Fibroblast of skin of left quadriceps (primary cell): ENCODE results near the gene CALHM3.

Experiments used
- DNase-seq, 2 experiments: peaks; one replicate each; pipeline ENCODE4 v3.0.0-alpha.2; 2013; ENCODE audit warnings: low read depth in 2 of 2

CALHM3 gene

GRCh38 chr10:103474077-103474476 is 5.0 kb downstream of the CALHM3 start:
- DNase-seq, result no peak

DNA sequence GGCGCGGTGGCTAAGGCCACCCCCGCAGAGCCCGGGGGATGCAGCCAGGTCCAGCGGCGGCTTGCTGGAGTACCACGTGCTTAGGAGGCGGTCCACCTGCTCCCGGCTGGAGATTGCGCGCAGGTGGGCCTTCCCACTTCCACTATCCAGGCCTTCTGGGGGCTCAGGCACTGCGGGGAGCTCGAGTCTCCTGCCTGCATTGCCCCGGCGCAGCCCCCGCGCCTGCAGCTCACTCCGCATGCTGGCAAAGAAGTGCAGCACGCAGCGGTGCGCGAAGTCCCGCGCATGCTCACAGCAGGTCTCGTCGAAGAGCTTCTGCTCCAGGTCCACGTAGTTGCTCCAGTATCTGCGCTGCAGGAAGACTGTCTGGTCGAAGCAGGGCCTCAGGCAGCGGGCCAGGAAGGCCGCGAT is 5.8 kb downstream of the CALHM3 start:
- DNase-seq, result no peak

- DNase-seq, result no peak
These were observed 7.0 kb downstream of the CALHM3 start for GRCh38 chr10:103472005-103472404.

DNA sequence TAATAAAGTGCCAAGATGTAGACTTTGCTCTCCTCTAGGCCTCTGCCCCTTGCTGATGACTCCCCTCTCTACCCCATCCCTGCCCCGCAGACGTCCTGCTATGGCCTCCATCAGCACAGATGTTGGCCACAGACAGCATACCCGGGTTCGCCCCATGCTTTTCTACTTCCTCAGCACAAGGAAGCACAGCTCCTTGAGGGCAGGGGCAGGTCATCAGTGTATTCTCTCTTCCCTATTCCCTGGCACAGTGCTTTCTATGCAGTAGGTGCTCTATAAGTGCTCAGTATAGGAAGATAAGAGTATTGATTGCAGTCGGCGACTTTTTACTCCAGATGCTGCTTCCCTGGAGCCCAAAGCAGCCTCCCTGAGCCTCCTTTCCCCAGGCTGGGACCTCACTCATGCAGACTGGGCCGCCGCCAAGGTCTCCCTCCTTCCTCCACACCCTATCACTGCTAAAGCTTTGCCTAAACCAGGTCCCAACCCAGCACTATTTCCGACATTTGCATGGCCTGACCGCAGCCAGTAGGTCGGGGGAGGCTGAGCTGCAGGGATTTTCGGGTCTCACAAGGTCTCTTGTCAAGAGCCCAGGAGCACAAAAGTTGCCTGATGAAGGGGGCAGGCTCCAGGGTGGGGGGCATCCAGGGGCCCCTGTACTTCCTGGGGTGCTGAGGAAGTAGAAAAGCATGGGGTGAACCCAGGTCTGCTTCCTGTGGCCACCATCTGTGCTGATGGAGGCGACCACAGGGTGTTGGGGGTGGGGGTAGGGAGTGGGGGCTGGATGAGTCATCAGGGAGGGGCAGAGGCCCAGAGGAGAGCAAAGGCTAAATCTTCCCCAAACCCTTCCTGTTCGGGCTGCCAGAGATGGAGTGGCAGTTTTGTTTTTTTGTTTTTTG is 8.0 kb downstream of the CALHM3 start:
- no peak for DNase-seq

DNA sequence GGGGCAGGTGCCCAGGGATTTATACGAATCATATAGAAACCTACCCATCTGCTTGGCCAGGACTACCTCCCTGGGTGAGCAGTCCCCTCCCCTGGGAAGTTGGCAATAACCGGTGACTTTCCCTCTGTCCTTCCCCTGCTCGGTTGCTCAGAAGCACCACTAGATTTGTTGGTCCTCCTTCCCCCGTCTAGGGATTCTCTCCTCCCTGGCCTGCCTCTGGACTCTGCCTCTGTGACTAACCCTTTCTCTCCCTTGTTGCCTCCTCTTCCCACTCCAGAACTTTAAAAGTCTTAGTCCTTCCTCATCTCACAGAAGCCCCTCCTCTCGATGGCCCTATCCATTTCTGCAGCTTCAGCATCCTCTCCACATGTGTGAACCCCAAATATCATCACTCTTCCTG is 9.8 kb downstream of the CALHM3 start:
- DNase-seq, result no peak

DNA sequence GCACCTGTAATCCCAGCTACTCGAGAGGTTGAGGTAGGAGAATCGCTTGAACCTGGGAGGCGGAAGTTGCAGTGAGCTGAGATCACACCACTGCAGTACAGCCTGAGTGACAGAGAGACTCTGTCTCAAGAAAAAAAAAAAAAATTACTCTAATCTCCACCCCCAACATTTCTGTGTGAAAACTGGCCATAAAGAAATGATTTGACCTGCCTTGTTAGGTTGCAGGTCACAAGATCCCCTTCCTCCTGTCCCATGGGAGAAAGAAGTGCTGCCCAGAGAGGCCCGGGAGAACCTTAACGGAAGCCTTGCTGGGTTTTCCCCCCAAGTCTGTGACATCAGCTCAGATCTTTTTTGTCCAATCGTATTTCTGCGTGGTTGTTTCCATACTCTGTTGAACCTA is 11.6 kb downstream of the CALHM3 start:
- no peak for DNase-seq

- no peak for DNase-seq
These were observed 12.3 kb downstream of the CALHM3 start for GRCh38 chr10:103466734-103467133.

GRCh38 chr10:103465411-103466179 is 13.4 kb downstream of the CALHM3 start:
- DNase-seq, result no peak

DNA sequence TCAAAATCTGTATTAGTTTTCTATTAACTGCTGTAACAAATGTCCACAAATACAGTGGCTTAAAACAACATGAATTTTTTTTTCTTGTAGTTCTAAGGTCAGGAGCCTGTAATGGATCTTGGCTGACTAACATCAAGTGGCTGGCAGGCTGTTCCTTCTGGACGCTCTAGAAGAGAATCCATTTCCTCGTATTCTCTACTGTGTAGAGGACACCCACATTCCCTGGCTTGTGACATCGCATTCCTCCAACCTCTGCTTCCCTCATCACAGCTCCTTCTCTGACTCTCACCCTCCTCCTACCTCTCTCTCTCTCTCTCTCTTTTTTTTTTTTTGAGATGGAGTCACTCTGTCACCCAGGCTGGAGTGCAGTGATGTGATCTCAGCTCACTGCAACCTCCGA is 15.5 kb downstream of the CALHM3 start:
- DNase-seq, result no peak

GRCh38 chr10:103459615-103460014 is 19.4 kb downstream of the CALHM3 start:
- no peak for DNase-seq

- no peak for DNase-seq
These were observed 20.3 kb downstream of the CALHM3 start, which contains the start of gene CALHM1 for GRCh38 chr10:103458720-103459119. Gene CALHM1, minus strand, starts transcription at chr10:103458900. Its CDS starts 149 bp downstream, at chr10:103458751.

GRCh38 chr10:103457896-103458583 is 21.0 kb downstream of the CALHM3 start:
- no peak for DNase-seq

DNA sequence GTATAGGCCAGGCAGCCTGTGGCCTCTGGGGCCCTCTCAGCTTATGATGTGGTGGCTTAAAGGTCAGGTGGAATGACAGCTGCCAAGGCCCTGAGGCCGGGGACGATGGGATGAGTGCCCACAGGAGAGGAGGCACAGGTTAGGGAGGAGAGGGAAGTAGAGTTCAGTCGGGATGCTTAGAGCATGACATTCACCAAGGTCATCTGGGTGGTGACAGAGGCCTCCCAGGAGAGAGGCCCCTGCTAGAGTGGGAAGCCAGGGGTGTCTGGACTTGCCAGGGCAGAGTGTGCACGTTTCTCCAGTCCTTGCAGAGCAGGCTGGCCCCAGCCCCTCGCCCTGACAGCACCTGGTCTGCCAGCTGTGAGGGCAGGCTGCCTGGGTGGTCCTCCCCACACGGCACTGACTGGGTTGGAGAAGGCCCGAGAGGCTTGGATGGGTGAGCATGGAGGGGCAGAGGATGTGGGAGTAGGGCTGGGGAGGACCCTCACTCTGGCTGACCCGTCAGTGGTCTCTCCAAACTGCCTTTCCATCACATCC is 21.8 kb downstream of the CALHM3 start:
- DNase-seq, result no peak

GRCh38 chr10:103456074-103456660 is 22.9 kb downstream of the CALHM3 start:
- DNase-seq, result no peak

DNA sequence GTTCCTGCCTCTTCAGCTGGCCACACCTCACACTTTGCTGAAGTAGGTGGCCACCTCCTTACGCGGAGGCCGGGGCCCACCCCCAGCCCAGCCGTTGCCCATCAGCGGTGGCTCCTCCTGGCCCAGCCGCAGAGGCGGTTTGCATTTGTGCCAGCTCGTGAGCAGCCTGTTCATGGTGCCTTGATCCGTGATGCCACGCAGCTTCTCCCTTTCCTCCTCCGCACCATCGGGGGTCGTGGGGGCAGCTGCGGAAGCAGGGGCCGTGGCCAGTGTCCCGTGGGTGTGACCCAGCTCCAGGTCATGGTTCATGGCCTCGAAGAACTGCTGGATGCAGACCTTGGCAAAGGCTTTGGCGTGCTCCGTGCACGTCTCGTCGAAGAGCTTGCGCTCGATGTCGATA is 23.8 kb downstream of the CALHM3 start:
- DNase-seq, result no peak

- DNase-seq, result no peak
These were observed 25.0 kb downstream of the CALHM3 start for GRCh38 chr10:103454026-103454425.

- no peak for DNase-seq
These were observed 26.4 kb downstream of the CALHM3 start for GRCh38 chr10:103452506-103453230.

DNA sequence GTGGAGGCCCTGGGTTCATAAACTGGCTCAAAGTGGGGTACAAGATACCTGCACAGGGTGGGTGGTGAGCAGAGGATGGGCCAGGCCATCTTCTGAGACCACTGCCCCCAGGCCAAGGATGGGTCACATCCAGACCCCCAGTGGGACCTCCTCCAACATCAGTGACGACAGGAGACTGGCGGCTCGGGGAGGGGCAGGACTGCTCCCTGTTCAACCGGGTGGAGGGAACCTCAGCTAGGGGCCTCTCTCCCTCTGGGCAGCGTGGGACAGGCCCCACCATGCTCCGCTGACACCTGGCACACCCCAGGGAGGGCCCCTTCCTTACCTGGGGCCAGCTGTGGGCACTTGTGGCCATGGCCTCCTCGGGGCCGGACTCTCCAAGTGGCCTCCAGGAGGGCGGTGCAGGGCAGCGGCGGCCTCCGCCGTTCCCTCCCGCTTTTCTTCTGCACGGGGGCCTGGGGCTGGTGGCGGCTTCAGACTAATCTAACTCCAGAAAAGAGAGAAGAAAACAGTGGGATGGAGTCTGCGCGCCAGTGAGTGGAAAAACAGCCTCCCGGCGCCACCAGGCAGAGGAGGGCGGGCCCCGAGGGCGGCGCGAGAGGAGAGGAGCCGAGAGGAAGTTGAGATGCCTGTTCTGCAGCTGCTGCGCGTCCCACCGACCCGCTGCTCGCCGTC is 27.1 kb downstream of the CALHM3 start, which contains the start of gene CALHM2:
TSS of gene CALHM2 (minus strand) at position 540 of the 675 bp plus-strand sequence. CDS start 2,429 bp downstream, outside the sequence.
- no peak for DNase-seq

DNA sequence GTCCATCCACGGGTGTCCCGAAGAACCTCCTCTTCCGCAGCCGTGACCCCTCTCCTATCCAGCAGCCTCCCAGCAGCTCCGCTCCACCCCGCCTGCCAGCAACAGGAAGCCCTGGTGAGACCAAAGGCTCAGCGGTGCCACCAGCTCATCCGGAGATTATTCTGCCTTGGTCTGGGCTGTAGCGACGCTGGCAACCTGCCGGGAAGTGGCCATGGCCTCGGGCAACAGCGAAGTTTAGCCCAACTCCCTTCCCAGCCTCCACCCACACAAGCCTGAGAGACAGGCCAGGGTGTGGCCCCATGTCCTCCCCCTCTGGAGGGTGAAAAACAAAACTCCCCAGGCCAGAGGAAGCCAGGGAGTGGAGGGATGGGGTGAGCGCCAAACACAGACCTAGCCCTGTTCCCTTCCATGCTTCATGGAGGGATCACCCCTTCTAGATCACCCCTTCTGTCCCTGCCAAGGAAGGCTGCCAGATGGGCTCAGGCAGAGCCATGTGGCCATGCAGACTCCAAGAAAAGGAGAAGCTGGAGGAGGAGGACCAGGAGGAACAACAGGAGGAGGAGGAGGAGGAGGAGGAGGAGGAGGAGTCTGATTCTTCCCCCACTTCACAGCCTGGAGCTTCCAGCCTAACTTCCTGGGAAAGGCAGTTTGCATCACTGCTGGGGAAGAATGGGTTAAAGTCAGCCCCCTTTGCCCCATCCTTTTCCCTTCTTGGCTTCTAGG is 27.8 kb downstream of the CALHM3 start:
- no peak for DNase-seq
